ENCODE results near the gene ZNF358.

Gene ZNF358

GRCh38 chr19:7528522-7529245 is 12.8 kb downstream of the ZNF358 start:
- DNase-seq (ENCODE audit: low read depth) = no peak
- no peak for TF ChIP-seq CTCF (IDR thresholded peaks at IDR 0.05; ENCODE audit: control insufficient read depth, insufficient read depth, low read depth, low read length, missing control alignments)
- H3K4me3 ChIP-seq (ENCODE audit: control insufficient read depth, low read depth, low read length) = no peak overlapping the region

- DNase-seq (ENCODE audit: low read depth) = no peak
- no peak overlapping the region for H3K4me3 ChIP-seq (ENCODE audit: control insufficient read depth, low read depth, low read length)
- TF ChIP-seq CTCF (IDR thresholded peaks at IDR 0.05; ENCODE audit: control insufficient read depth, insufficient read depth, low read depth, low read length, missing control alignments) = no peak
Measured at GRCh38 chr19:7529246-7529600, 13.3 kb downstream of the ZNF358 start.

- no peak overlapping the region for H3K4me3 ChIP-seq (ENCODE audit: control insufficient read depth, low read depth, low read length)
- no peak for TF ChIP-seq CTCF (IDR thresholded peaks at IDR 0.05; ENCODE audit: control insufficient read depth, insufficient read depth, low read depth, low read length, missing control alignments)
- no peak for DNase-seq (ENCODE audit: low read depth)
Measured at GRCh38 chr19:7529610-7530490, 13.9 kb downstream of the ZNF358 start.

GRCh38 chr19:7533281-7533885 is 17.5 kb downstream of the ZNF358 start:
- peak overlapping the region; percentile 74 for H3K4me3 ChIP-seq (ENCODE audit: control insufficient read depth, low read depth, low read length)
- no peak for TF ChIP-seq CTCF (IDR thresholded peaks at IDR 0.05; ENCODE audit: control insufficient read depth, insufficient read depth, low read depth, low read length, missing control alignments)

GRCh38 chr19:7533925-7534480 is 18.1 kb downstream of the ZNF358 start:
- no peak for TF ChIP-seq CTCF (IDR thresholded peaks at IDR 0.05; ENCODE audit: control insufficient read depth, insufficient read depth, low read depth, low read length, missing control alignments)
- peak overlapping the region; percentile 74 for H3K4me3 ChIP-seq (ENCODE audit: control insufficient read depth, low read depth, low read length)
- peak; percentile 51 for DNase-seq (ENCODE audit: low read depth)

More at GRCh38 chr19:7533281-7533885, 17.5 kb downstream of the ZNF358 start:
- no peak for DNase-seq (ENCODE audit: low read depth)

- peak overlapping the region; percentile 74 for H3K4me3 ChIP-seq (ENCODE audit: control insufficient read depth, low read depth, low read length)
- peak; percentile 48 for TF ChIP-seq CTCF (IDR thresholded peaks at IDR 0.05; ENCODE audit: control insufficient read depth, insufficient read depth, low read depth, low read length, missing control alignments)
- peak; percentile 64 for DNase-seq (ENCODE audit: low read depth)
Measured at GRCh38 chr19:7534531-7535046, 18.7 kb downstream of the ZNF358 start.

Measured in AG09309 (cell line).